ENCODE data around the gene GATA3.

Gene GATA3

GRCh38 chr10:8073691-8074416, 19.4 kb downstream of the GATA3 start:
- H3K27me3 ChIP-seq (ENCODE audit: low read depth, low read length) = peaks cover 5% of the 10 kb centered on the region
- H3K4me3 ChIP-seq (ENCODE audit: low read depth in 1 of 2, low read length in 2 of 2) = no peak overlapping the region
- no peaks in the 10 kb centered on the region for H3K4me1 ChIP-seq (ENCODE audit: control insufficient read depth in 1 of 2, insufficient read depth in 2 of 2, low read length in 2 of 2)
- H3K9me3 ChIP-seq (ENCODE audit: control insufficient read depth in 1 of 2, low read length in 2 of 2) = no peaks in the 10 kb centered on the region
- no peaks in the 10 kb centered on the region for H3K36me3 ChIP-seq (ENCODE audit: control insufficient read depth in 1 of 2, insufficient read depth in 2 of 2, low read length in 2 of 2)
- H3K27ac ChIP-seq (ENCODE audit: low read length) = no peak overlapping the region

DNA sequence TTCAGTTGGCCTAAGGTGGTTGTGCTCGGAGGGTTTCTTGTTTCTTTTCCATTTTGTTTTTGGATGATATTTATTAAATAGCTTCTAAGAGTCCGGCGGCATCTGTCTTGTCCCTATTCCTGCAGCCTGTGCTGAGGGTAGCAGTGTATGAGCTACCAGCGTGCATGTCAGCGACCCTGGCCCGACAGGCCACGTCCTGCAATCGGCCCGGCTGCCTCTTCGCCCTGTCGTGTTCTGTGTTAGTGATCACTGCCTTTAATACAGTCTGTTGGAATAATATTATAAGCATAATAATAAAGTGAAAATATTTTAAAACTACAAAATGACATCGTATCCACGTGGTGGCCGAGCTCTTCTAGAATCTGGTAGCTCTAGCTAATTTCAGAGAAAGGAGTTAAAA, 20.4 kb downstream of the GATA3 start:
- H3K27me3 ChIP-seq (ENCODE audit: low read depth, low read length) = peaks cover 5% of the 10 kb centered on the region
- no peak overlapping the region for H3K27ac ChIP-seq (ENCODE audit: low read length)
- H3K9me3 ChIP-seq (ENCODE audit: control insufficient read depth in 1 of 2, low read length in 2 of 2) = no peaks in the 10 kb centered on the region
- no peaks in the 10 kb centered on the region for H3K4me1 ChIP-seq (ENCODE audit: control insufficient read depth in 1 of 2, insufficient read depth in 2 of 2, low read length in 2 of 2)
- H3K36me3 ChIP-seq (ENCODE audit: control insufficient read depth in 1 of 2, insufficient read depth in 2 of 2, low read length in 2 of 2) = no peaks in the 10 kb centered on the region
- H3K4me3 ChIP-seq (ENCODE audit: low read depth in 1 of 2, low read length in 2 of 2) = no peak overlapping the region

DNA sequence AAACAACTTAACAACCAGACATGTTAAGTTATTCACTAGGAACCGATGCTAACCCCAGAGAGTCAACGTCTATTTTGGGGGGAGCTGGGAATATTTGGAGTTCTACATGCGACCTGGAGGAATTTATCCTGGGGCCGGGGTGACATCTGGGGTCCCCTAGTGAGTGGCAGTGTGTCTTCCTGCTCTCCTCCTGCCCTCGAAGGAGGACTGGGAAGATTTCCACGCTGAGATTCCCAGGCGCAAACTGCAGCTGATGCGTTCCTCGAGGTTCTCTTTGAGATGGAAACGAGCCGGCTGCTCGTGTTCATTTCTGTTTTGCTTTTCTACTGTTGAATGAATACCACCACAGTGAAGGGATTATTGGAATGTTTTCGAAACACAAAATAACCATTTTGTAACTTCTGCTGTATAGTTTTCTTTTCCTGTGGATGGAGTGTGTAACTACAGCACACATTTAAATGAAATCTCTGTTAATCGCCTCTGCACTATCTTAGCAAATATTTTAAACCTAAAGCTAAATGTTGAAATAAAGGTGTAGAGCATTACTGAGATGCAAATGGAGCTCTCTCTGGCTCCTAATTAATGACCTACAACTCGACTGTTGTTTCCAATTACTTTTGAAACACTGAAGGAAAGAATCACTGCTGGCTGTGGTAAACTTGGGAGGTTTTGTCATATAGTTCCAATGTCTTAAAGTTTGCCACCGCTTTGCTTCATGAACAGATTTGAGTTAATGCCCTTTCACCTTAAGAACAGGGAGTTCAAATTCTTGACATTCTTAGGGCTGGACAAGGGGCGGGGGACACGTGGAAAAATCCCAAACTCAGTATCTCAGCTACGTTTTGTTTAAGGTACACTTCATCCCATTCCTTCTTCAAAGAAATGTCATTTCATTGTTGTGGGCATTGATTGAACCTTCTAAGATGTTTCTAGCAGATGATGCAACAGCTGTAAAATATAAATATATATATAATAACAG, 21.1 kb downstream of the GATA3 start:
- no peaks in the 10 kb centered on the region for H3K4me1 ChIP-seq (ENCODE audit: control insufficient read depth in 1 of 2, insufficient read depth in 2 of 2, low read length in 2 of 2)
- H3K27ac ChIP-seq (ENCODE audit: low read length) = no peak overlapping the region

DNA sequence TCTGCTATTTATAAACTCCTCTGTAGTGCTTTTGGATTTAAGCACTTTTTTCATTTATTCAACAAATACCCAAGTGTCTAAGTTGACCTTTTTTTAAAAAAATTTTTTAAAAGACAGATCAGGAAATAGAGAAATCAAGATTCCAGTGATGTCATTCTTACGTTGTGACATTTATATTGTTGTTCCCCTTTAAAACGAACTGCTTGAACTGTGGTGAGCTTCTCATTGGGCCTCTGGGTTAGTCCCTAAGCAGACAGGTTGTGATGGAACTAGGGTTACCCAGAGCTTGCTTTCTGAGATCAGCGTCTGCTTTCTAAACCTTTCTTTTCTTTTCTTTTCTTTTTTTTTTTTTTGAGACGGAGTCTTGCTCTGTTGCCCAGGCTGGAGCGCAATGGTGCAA, 22.4 kb downstream of the GATA3 start:
- Histone ChIP-seq H3K9me3 (ENCODE audit: control insufficient read depth in 1 of 2, low read length in 2 of 2) (no peaks in the 10 kb centered on the region), H3K27me3 (ENCODE audit: low read depth, low read length) (peaks cover 1% of the 10 kb centered on the region), H3K4me1 (ENCODE audit: control insufficient read depth in 1 of 2, insufficient read depth in 2 of 2, low read length in 2 of 2) (no peaks in the 10 kb centered on the region), H3K4me3 (ENCODE audit: low read depth in 1 of 2, low read length in 2 of 2) (no peak overlapping the region), H3K27ac (ENCODE audit: low read length) (no peak overlapping the region), H3K36me3 (ENCODE audit: control insufficient read depth in 1 of 2, insufficient read depth in 2 of 2, low read length in 2 of 2) (no peaks in the 10 kb centered on the region)

More for the DNA sequence above, 21.1 kb downstream of the GATA3 start:
- Histone ChIP-seq H3K36me3 (ENCODE audit: control insufficient read depth in 1 of 2, insufficient read depth in 2 of 2, low read length in 2 of 2) (no peaks in the 10 kb centered on the region), H3K27me3 (ENCODE audit: low read depth, low read length) (peaks cover 5% of the 10 kb centered on the region), H3K4me3 (ENCODE audit: low read depth in 1 of 2, low read length in 2 of 2) (no peak overlapping the region), H3K9me3 (ENCODE audit: control insufficient read depth in 1 of 2, low read length in 2 of 2) (no peaks in the 10 kb centered on the region)

- H3K27me3 ChIP-seq (ENCODE audit: low read depth, low read length) = no peaks in the 10 kb centered on the region
- no peak overlapping the region for H3K27ac ChIP-seq (ENCODE audit: low read length)
- no peaks in the 10 kb centered on the region for H3K36me3 ChIP-seq (ENCODE audit: control insufficient read depth in 1 of 2, insufficient read depth in 2 of 2, low read length in 2 of 2)
- H3K9me3 ChIP-seq (ENCODE audit: control insufficient read depth in 1 of 2, low read length in 2 of 2) = no peaks in the 10 kb centered on the region
- no peak overlapping the region for H3K4me3 ChIP-seq (ENCODE audit: low read depth in 1 of 2, low read length in 2 of 2)
- H3K4me1 ChIP-seq (ENCODE audit: control insufficient read depth in 1 of 2, insufficient read depth in 2 of 2, low read length in 2 of 2) = no peaks in the 10 kb centered on the region
These were observed 23.5 kb downstream of the GATA3 start for GRCh38 chr10:8078027-8078426.

GRCh38 chr10:8079126-8079525, 24.6 kb downstream of the GATA3 start:
- no peaks in the 10 kb centered on the region for H3K9me3 ChIP-seq (ENCODE audit: control insufficient read depth in 1 of 2, low read length in 2 of 2)

GRCh38 chr10:8084799-8085198, 30.3 kb downstream of the GATA3 start:
- Histone ChIP-seq H3K9me3 (ENCODE audit: control insufficient read depth in 1 of 2, low read length in 2 of 2) (no peaks in the 10 kb centered on the region), H3K36me3 (ENCODE audit: control insufficient read depth in 1 of 2, insufficient read depth in 2 of 2, low read length in 2 of 2) (no peaks in the 10 kb centered on the region), H3K27me3 (ENCODE audit: low read depth, low read length) (no peaks in the 10 kb centered on the region), H3K4me3 (ENCODE audit: low read depth in 1 of 2, low read length in 2 of 2) (no peak overlapping the region), H3K4me1 (ENCODE audit: control insufficient read depth in 1 of 2, insufficient read depth in 2 of 2, low read length in 2 of 2) (no peaks in the 10 kb centered on the region), H3K27ac (ENCODE audit: low read length) (no peak overlapping the region)

More at GRCh38 chr10:8079126-8079525, 24.6 kb downstream of the GATA3 start:
- Histone ChIP-seq H3K27me3 (ENCODE audit: low read depth, low read length) (no peaks in the 10 kb centered on the region), H3K4me3 (ENCODE audit: low read depth in 1 of 2, low read length in 2 of 2) (no peak overlapping the region), H3K27ac (ENCODE audit: low read length) (no peak overlapping the region), H3K36me3 (ENCODE audit: control insufficient read depth in 1 of 2, insufficient read depth in 2 of 2, low read length in 2 of 2) (no peaks in the 10 kb centered on the region), H3K4me1 (ENCODE audit: control insufficient read depth in 1 of 2, insufficient read depth in 2 of 2, low read length in 2 of 2) (no peaks in the 10 kb centered on the region)

DNA sequence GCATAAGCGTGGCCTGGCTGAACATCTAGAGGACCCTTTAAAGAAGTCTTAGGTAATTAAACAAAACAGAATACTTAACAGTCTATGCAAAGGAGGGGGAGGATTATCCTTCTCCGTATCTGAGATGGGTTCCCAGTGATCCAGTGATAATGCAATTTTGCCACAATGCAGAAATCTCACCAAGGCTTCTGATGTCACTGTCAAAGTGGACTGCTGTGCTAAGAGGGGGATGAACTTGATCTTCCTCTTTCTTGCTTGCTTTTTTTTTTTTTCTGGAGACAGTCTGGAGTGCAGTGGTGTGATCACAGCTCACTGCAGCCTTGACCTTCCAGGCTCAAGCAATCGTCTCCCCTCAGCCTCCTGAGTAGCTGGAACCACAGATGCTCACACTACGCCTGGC, 30.8 kb downstream of the GATA3 start:
- Histone ChIP-seq H3K4me3 (ENCODE audit: low read depth in 1 of 2, low read length in 2 of 2) (no peak overlapping the region), H3K27ac (ENCODE audit: low read length) (no peak overlapping the region), H3K36me3 (ENCODE audit: control insufficient read depth in 1 of 2, insufficient read depth in 2 of 2, low read length in 2 of 2) (no peaks in the 10 kb centered on the region), H3K9me3 (ENCODE audit: control insufficient read depth in 1 of 2, low read length in 2 of 2) (no peaks in the 10 kb centered on the region), H3K4me1 (ENCODE audit: control insufficient read depth in 1 of 2, insufficient read depth in 2 of 2, low read length in 2 of 2) (no peaks in the 10 kb centered on the region), H3K27me3 (ENCODE audit: low read depth, low read length) (no peaks in the 10 kb centered on the region)

GRCh38 chr10:8086315-8086714, 31.8 kb downstream of the GATA3 start:
- no peak overlapping the region for H3K27ac ChIP-seq (ENCODE audit: low read length)
- no peaks in the 10 kb centered on the region for H3K36me3 ChIP-seq (ENCODE audit: control insufficient read depth in 1 of 2, insufficient read depth in 2 of 2, low read length in 2 of 2)
- H3K9me3 ChIP-seq (ENCODE audit: control insufficient read depth in 1 of 2, low read length in 2 of 2) = no peaks in the 10 kb centered on the region
- H3K4me3 ChIP-seq (ENCODE audit: low read depth in 1 of 2, low read length in 2 of 2) = no peak overlapping the region
- no peaks in the 10 kb centered on the region for H3K4me1 ChIP-seq (ENCODE audit: control insufficient read depth in 1 of 2, insufficient read depth in 2 of 2, low read length in 2 of 2)
- no peaks in the 10 kb centered on the region for H3K27me3 ChIP-seq (ENCODE audit: low read depth, low read length)

GRCh38 chr10:8088504-8088903, 34.0 kb downstream of the GATA3 start:
- no peaks in the 10 kb centered on the region for H3K9me3 ChIP-seq (ENCODE audit: control insufficient read depth in 1 of 2, low read length in 2 of 2)
- H3K27ac ChIP-seq (ENCODE audit: low read length) = no peak overlapping the region
- no peaks in the 10 kb centered on the region for H3K36me3 ChIP-seq (ENCODE audit: control insufficient read depth in 1 of 2, insufficient read depth in 2 of 2, low read length in 2 of 2)
- H3K4me1 ChIP-seq (ENCODE audit: control insufficient read depth in 1 of 2, insufficient read depth in 2 of 2, low read length in 2 of 2) = no peaks in the 10 kb centered on the region
- no peak overlapping the region for H3K4me3 ChIP-seq (ENCODE audit: low read depth in 1 of 2, low read length in 2 of 2)
- H3K27me3 ChIP-seq (ENCODE audit: low read depth, low read length) = no peaks in the 10 kb centered on the region

GRCh38 chr10:8092428-8092827, 37.9 kb downstream of the GATA3 start:
- Histone ChIP-seq H3K36me3 (ENCODE audit: control insufficient read depth in 1 of 2, insufficient read depth in 2 of 2, low read length in 2 of 2) (no peaks in the 10 kb centered on the region), H3K27me3 (ENCODE audit: low read depth, low read length) (no peaks in the 10 kb centered on the region), H3K4me1 (ENCODE audit: control insufficient read depth in 1 of 2, insufficient read depth in 2 of 2, low read length in 2 of 2) (no peaks in the 10 kb centered on the region), H3K4me3 (ENCODE audit: low read depth in 1 of 2, low read length in 2 of 2) (no peak overlapping the region), H3K9me3 (ENCODE audit: control insufficient read depth in 1 of 2, low read length in 2 of 2) (no peaks in the 10 kb centered on the region), H3K27ac (ENCODE audit: low read length) (no peak overlapping the region)

Data from muscle layer of duodenum (tissue), 2 donors.